DOHH2 (cell line): ENCODE results near the gene PCNX4.

ENCODE experiments used
- CTCF ChIP-seq: fragments of 200-600 bp; sonication (generic); IDR thresholded peaks from one replicate; pipeline ENCODE4 v1.5.1; 2014; ENCODE audit warnings: antibody characterized with exemption, mild to moderate bottlenecking, low read depth, low read length; ENCODE audit not compliant: poor library complexity, severe bottlenecking
- EZH2phosphoT487 ChIP-seq: fragments of 200-600 bp; sonication (generic); IDR thresholded peaks from 2 replicates; pipeline ENCODE4 v1.6.1; 2017; ENCODE audit warnings: borderline replicate concordance, mild to moderate bottlenecking, antibody characterized with exemption, low read length, moderate library complexity, mixed read lengths

DNA sequence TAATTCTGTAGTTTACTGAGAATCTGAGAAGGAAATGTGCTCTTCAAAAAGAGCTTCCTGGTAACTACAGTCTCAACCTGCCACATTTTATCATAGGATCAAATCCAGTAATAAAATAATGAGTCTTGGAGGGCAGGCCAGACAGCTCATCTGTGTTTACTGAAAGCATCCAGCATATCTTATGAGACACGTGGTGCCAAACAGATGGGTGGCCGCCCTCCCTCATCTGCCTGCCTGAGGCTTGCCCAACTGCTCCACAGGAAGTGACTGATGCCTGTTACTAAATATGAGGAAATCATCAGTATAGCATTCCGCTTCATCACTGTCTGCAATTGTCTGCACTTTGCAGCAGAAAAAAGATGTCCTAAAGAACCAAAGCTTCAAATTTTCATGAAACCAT, 60.0 kb downstream of the PCNX4 start:
- TF ChIP-seq CTCF (no peak), EZH2phosphoT487 (no peak)
